ENCODE data around the gene ARCN1.

Gene ARCN1

DNA sequence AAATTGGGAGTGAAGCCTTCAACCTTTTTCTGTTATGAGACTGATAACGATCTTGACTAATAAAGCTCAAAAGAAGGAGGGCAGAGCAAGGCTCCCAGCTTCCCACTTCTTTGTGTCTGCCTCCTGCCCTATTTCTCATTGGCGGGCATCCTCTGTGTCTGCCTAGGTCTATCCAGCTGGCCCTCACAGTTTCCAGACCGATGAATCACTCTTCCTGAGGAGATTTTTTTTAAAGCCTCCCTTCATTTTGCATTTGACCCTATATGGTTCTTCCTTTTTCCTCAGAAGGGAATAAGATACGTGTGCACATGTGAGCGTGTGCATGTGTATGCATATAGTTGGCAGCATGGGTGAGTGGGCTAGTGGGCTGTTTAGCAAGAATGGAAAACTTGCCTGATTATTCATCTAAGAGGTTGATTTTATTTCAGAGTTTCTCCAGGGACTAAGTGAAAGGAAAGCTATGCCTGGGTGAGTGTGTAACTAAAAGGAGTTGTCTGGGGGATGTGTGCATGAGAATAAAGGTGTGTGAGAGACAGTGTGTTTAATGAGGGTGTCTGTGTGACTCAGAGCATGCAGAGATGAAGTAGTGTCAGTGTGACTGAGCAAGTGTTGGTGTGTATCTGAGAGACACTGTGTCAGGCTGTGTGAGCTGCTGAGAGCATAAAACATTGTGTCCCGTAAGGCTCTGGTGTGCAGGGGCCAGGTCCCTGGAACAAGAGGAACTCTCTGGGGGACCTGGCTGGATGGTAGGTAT, 47.4 kb downstream of the ARCN1 start:
- H3K79me2 ChIP-seq: no peaks in the 10 kb centered on the region
- no peak overlapping the region for H3K4me2 ChIP-seq (ENCODE audit: low read length)
- H3K27ac ChIP-seq: peak overlapping the region; percentile 69
- H3K9ac ChIP-seq: no peak overlapping the region
- TF ChIP-seq, protein P1, sequence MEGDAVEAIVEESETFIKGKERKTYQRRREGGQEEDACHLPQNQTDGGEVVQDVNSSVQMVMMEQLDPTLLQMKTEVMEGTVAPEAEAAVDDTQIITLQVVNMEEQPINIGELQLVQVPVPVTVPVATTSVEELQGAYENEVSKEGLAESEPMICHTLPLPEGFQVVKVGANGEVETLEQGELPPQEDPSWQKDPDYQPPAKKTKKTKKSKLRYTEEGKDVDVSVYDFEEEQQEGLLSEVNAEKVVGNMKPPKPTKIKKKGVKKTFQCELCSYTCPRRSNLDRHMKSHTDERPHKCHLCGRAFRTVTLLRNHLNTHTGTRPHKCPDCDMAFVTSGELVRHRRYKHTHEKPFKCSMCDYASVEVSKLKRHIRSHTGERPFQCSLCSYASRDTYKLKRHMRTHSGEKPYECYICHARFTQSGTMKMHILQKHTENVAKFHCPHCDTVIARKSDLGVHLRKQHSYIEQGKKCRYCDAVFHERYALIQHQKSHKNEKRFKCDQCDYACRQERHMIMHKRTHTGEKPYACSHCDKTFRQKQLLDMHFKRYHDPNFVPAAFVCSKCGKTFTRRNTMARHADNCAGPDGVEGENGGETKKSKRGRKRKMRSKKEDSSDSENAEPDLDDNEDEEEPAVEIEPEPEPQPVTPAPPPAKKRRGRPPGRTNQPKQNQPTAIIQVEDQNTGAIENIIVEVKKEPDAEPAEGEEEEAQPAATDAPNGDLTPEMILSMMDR (IDR thresholded peaks at IDR 0.05): no peak
- no peak overlapping the region for H2AFZ ChIP-seq
- no peaks in the 10 kb centered on the region for H3K36me3 ChIP-seq (ENCODE audit: control insufficient read depth, insufficient read depth, low read length)
- H3K27me3 ChIP-seq (ENCODE audit: control insufficient read depth, insufficient read depth, low read length): no peaks in the 10 kb centered on the region
- no peaks in the 10 kb centered on the region for H3K9me3 ChIP-seq (ENCODE audit: control insufficient read depth, low read length)
- peaks cover 11% of the 10 kb centered on the region for H3K4me1 ChIP-seq
- H3K4me3 ChIP-seq (ENCODE audit: low read depth, low read length): no peak overlapping the region

- Histone ChIP-seq H3K27ac (peak overlapping the region; percentile 55), H3K9ac (no peak overlapping the region), H3K36me3 (ENCODE audit: control insufficient read depth, insufficient read depth, low read length) (no peaks in the 10 kb centered on the region), H2AFZ (peak overlapping the region; percentile 83), H3K9me3 (ENCODE audit: control insufficient read depth, low read length) (no peaks in the 10 kb centered on the region), H3K27me3 (ENCODE audit: control insufficient read depth, insufficient read depth, low read length) (no peaks in the 10 kb centered on the region), H3K4me2 (ENCODE audit: low read length) (peak overlapping the region; percentile 71), H3K4me1 (peaks cover 11% of the 10 kb centered on the region), H3K79me2 (no peaks in the 10 kb centered on the region), H3K4me3 (ENCODE audit: low read depth, low read length) (peak overlapping the region; percentile 37)
- TF ChIP-seq, protein P1 (IDR thresholded peaks at IDR 0.05): no peak
Observed at GRCh38 chr11:118620529-118621070, 48.4 kb downstream of the ARCN1 start.

DNA sequence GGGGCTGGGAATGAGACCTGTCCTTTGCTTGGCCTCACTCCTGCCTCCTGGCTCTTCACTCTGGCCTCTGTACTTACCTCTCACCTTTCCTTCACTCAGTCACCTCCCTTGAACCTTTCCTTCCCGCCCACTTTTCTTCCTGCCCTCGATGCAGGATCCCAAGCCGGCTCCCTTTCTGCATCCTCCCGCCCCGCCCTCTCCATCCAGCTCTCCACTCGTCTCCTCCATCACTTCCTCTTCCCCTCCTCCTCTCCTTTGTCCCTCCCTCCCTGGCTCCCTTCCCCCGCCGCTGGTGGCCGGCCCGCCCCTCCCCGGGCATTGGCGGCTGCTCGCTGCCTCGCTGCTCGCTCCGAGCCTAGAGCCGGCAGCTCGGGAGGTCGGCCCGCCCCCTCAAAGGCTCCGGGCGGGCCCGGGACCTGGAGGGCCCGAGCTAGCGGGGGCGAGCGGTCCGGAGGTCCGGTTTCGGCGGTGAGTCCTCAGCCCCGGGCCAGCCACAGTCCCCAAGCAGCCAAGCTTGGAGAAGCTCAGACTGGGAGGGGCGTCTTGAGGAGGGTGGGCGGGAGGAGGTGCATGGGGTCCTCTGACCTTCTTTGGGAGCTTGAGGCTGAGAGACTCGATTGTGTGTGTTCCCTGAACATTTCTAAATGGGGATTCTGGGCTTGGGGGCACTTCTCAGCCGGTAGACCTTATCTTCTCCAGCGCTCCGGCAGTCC, 49.0 kb downstream of the ARCN1 start:
- H3K36me3 ChIP-seq (ENCODE audit: control insufficient read depth, insufficient read depth, low read length): no peaks in the 10 kb centered on the region
- TF ChIP-seq, protein P1 (IDR thresholded peaks at IDR 0.05): no peak
- peak overlapping the region; percentile 37 for H3K4me3 ChIP-seq (ENCODE audit: low read depth, low read length)
- no peaks in the 10 kb centered on the region for H3K79me2 ChIP-seq
- no peaks in the 10 kb centered on the region for H3K27me3 ChIP-seq (ENCODE audit: control insufficient read depth, insufficient read depth, low read length)
- no peak overlapping the region for H3K9ac ChIP-seq
- H3K27ac ChIP-seq: peak overlapping the region; percentile 55
- peak overlapping the region; percentile 71 for H3K4me2 ChIP-seq (ENCODE audit: low read length)
- no peaks in the 10 kb centered on the region for H3K9me3 ChIP-seq (ENCODE audit: control insufficient read depth, low read length)
- H2AFZ ChIP-seq: peak overlapping the region; percentile 83
- peaks cover 11% of the 10 kb centered on the region for H3K4me1 ChIP-seq

DNA sequence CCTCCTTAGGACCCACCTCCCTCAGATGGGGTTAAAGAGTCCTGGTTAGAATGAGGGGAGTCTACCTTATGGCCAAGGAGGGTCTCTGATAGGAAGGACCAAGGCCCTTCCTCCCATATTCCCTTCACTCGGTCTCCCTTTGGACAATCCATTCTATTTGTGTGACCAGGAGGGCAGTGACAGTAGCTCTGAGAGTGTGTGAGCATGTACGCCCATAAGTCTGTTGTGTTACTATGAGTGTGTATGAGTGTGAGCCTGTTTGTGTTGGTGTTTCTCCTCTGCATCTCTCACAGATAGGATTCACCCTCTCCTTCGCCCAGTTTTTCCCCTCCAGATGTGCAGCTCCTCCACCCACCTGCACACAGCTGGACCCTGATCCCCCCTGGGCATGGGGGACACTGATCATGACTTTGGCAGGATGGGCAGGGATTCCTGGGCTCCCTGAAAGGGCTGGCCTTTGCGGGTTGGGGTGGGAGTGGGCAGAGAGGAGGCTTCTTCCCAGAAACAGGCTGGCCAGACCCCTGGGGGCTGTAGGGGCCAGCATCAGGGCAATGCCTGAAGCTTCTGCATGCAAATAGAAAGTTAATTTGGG, 49.7 kb downstream of the ARCN1 start:
- TF ChIP-seq, protein P1 (IDR thresholded peaks at IDR 0.05): no peak
- Histone ChIP-seq H3K9ac (no peak overlapping the region), H3K27ac (peak overlapping the region; percentile 55), H2AFZ (peak overlapping the region; percentile 83), H3K4me3 (ENCODE audit: low read depth, low read length) (peak overlapping the region; percentile 37), H3K36me3 (ENCODE audit: control insufficient read depth, insufficient read depth, low read length) (no peaks in the 10 kb centered on the region), H3K4me1 (peaks cover 11% of the 10 kb centered on the region), H3K27me3 (ENCODE audit: control insufficient read depth, insufficient read depth, low read length) (no peaks in the 10 kb centered on the region), H3K79me2 (no peaks in the 10 kb centered on the region), H3K9me3 (ENCODE audit: control insufficient read depth, low read length) (no peaks in the 10 kb centered on the region), H3K4me2 (ENCODE audit: low read length) (peak overlapping the region; percentile 71)
